Measurements from ENCODE around the gene IKZF2.

Gene IKZF2

DNA sequence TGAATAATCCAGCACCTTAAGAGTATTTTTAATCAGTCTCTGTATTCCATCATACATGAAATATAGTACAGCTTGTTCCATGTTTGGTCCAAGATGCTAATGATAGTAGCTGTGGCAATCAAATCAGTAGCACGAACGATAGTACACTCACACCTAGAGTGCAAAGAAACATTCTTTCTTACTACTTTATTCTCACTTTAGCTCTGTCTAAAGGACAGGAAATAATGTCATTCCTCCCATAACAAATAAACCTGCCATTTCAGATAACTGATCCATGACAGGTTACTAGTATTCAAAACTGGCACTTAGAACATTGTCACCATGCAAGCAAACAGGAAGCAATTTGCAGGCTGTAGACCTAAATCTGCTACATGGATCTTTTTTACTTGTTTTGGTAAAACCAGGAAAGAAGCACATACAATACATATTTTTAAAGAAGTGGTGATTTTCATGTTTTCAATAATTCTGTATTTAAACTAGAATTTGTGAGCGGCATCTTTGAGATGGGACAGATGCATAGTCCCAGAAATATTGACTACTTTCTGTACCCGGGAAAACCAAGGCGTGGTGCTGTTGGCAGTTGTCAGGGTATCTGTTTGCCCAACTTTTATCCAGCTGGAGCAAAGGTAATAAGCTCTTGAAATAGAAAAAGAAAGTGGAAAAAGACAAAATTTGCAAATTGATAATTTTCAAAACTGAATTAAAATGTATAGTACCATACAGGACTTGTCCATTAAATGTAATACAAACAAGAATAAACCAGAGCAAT, 49.5 kb downstream of the IKZF2 start:
- DNase-seq (ENCODE audit: low read depth in 2 of 3, low spot score in 1 of 3): no peak

GRCh38 chr2:213101109-213101508, 50.3 kb downstream of the IKZF2 start:
- DNase-seq (ENCODE audit: low read depth in 2 of 3, low spot score in 1 of 3): no peak

DNA sequence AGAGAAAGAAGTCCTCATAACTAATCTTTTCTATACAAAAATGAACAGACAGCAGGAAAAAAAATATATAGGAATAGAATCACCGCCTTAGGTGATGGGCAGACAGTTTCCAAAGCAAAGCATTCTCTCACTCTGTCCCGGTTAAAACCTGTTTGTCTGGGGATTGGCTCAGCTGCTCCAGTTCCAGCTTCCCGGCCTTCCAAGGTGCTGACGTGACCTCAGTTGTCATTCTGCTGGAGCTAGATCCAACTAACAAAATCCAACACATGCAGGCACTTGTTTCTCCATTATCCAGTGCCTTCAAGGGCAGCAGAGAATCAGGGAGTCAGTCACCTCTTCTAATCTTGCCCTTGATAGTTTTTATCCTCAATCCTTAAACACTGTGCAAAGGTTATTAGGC, 52.8 kb downstream of the IKZF2 start:
- no peak for DNase-seq (ENCODE audit: low read depth in 2 of 3, low spot score in 1 of 3)

GRCh38 chr2:213091765-213092164, 59.6 kb downstream of the IKZF2 start:
- DNase-seq (ENCODE audit: low read depth in 2 of 3, low spot score in 1 of 3): no peak

GRCh38 chr2:213090772-213091171, 60.6 kb downstream of the IKZF2 start:
- no peak for DNase-seq (ENCODE audit: low read depth in 2 of 3, low spot score in 1 of 3)

DNA sequence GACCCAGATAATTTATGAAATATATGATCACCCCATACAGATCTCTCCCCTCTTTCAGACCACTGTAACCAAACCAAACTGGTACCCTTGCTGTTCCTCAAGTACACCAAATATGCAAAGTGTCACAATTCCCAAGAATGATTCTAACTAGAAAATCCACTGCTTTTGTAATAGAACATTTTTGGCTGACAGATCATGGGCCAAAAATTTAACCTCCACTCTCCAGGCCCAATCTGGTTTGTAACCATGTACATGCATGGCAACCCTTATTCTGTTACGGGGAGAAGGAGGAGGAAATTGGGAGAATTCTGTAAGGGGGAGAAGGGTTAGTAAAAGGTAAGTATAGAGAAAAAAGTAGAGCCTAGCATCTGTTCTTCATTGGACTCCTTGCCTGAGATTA, 62.0 kb downstream of the IKZF2 start:
- no peak for DNase-seq (ENCODE audit: low read depth in 2 of 3, low spot score in 1 of 3)

DNA sequence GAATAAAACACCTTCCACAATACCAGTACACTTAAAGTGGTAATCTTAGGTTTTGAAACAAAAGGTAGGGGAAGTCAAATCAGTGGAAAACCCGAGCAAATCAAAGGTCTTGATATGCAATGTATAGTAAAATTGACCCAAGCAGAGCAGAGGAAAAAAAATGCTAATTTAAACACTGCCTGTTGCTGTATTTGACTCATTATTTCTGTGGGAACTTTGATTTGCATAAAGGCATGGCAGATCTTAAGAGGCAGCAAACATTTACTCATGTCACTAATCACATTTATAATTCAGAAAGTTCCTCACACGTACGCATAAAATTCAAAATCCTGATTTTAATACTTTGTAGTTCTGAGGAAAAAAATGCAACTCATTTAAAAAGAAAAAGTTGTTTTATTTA, 64.4 kb downstream of the IKZF2 start:
- DNase-seq (ENCODE audit: low read depth in 2 of 3, low spot score in 1 of 3): no peak

DNA sequence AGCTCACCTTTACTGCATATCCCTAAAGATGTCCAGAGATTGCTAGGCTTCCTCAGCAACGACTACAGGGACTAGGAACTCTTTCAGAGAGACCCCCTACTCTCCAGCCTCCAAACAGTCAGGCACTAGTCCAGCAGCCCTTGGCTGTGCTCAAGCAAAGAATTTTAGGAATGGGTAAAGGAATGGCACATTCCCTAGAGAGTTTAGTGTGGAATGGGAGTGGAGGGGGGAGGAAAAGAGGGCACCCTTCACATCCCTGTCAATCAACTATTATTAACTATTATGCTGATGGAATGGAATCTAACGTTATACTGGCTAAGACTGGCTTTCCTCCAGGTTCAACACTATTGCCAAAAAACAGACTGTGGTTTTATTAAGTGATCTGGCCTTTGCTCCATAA, 64.8 kb downstream of the IKZF2 start:
- DNase-seq (ENCODE audit: low read depth in 2 of 3, low spot score in 1 of 3): no peak

GRCh38 chr2:213086050-213086449, 65.4 kb downstream of the IKZF2 start:
- no peak for DNase-seq (ENCODE audit: low read depth in 2 of 3, low spot score in 1 of 3)

DNA sequence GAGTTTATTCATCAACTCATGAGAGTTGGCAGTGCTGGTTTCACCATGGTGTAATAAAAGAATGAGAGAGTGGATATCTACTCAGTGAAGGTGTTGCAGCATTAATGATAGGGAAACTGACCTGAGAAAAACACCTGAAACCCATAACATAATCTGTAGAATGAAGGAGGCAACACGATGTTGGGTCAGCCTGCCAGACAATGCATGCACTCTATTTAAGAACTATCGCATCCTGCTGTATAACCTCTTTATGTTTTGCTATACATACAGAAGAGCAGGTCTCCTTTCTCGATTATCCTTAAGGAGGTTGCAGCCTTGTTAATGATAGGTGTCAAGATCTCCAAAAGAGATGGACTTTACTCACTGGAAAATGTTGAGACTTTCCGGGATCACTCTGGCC, 65.9 kb downstream of the IKZF2 start:
- no peak for DNase-seq (ENCODE audit: low read depth in 2 of 3, low spot score in 1 of 3)

- no peak for DNase-seq (ENCODE audit: low read depth in 2 of 3, low spot score in 1 of 3)
Observed at GRCh38 chr2:213084261-213084660, 67.2 kb downstream of the IKZF2 start.

- DNase-seq (ENCODE audit: low read depth in 2 of 3, low spot score in 1 of 3): no peak
Observed at GRCh38 chr2:213080969-213081617, 70.3 kb downstream of the IKZF2 start.

DNA sequence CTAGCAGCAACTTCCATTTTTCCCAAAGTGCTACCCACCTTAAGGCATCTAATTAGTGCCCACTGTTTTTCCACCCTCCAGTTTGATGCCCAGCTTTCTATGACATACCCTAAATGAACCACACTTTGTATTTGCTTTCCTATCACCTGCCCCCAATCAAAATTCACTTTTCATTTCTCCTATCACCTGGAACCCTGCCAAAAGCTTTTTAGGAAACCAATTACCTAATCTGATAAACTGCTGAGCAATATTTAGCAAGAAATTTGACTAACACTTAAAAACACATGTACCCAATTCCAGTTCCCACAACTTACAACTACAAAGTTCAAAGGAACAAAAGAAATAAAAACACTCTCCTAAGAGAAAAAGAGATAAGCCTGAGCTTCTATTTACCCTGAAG, 71.7 kb downstream of the IKZF2 start:
- no peak for DNase-seq (ENCODE audit: low read depth in 2 of 3, low spot score in 1 of 3)

DNA sequence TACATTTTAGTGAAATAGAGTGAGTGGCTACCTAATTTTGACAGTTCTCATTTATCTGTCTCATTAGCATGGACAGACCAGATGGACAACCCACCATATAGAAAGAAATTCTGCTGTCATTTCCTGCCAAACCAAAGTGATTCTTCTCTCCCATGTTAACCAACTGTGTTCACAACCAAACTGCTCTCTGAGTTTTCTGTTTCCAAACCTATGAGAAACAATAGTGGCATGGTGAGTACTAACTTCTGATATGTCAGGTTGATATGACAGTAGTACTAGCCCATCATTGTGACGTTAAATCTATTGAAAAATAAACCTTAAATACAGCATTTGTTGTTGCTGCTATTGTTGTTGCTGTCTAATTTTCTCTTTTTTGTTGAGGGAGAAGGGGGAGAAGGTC, 72.7 kb downstream of the IKZF2 start:
- DNase-seq (ENCODE audit: low read depth in 2 of 3, low spot score in 1 of 3): no peak

GRCh38 chr2:213069531-213069930, 81.9 kb downstream of the IKZF2 start:
- no peak for DNase-seq (ENCODE audit: low read depth in 2 of 3, low spot score in 1 of 3)

DNA sequence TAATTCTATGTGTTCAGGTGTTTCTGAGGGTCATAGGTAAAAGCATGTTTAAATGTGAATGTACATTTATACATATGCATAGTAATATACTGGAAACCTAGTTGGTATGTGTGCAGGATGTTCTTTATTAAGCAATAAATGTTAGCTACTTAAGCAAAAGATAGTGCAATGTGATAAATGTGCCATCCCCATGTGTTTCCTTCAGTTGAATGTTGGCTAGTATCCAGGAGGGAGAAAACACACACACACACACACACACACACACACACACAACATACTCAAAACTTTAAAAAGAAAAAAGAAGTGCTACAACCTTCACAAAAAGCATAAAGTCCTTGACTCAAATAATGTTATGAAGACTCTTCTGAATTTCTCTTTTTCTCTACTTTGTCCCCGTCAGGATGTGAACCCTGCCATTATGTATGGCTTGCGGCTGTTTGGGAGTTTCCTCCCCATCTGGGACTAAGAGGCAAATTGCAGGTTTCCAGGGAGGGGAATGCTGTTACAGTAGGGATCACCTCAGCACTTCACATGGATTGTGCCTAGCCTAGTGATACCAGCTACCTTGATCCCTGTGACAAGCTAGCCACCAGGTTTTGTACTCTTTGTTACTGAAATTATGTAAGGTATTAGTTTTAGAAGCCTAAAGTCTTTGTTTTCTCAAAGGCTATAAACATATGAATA, 82.6 kb downstream of the IKZF2 start:
- no peak for DNase-seq (ENCODE audit: low read depth in 2 of 3, low spot score in 1 of 3)

DNA sequence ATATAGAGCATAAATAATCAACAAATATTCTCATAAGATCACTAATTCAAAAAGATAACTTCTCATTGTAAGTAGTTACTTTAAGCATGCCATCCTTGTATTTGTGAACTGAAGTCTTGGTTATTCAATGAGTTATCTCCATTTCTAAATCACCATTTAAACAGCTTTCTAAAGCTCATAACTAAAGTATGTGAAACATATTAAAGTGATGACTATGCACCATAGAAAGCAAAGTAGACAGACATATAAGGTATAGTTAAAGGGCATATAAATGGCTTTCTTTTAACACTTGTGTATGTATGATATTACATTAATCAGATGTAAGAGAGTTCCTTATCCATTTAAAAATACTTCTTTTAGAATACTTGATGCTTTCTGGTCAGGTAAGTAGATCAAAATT, 83.5 kb downstream of the IKZF2 start:
- DNase-seq (ENCODE audit: low read depth in 2 of 3, low spot score in 1 of 3): no peak

GRCh38 chr2:213066443-213066743, 85.0 kb downstream of the IKZF2 start:
- DNase-seq (ENCODE audit: low read depth in 2 of 3, low spot score in 1 of 3): no peak

DNA sequence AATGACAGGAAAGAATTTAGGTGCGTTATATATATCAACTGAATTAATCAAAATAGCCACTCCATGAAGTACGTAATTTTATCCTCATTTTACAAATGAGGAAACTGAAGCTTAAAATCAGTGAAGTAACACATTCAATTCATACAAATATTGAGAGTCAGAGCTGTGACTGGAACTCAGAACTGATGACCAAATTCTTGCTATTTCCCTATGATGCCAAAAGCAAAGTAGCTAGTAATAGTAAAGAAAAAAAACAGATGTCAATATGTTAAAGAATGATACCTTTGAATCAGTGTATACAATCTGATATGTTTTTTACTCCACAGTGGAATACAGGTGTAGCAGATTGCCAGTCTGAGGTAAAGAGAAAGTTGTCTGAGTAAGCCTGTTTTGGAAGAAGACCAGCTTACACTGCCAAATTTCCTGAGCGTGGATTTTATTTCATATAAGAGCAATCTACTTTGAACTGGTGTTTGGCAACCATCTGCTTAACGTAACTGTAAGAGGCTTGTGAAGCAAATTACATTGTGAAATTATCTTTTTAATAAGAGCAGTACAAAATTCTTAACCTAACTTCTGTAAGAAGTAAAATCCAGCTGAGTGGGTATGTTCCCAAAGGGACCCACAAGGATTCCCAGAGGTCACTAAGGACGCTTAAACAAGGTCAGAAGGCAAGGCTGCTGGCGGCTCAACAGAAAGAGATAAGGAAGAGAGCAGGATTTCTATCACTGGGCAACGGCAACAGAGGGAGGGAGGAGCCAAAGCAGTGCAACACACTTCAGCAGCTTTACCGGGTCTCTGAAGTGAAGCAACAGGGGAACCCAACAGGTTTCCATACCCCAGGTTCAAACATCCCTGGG, 85.6 kb downstream of the IKZF2 start:
- no peak for DNase-seq (ENCODE audit: low read depth in 2 of 3, low spot score in 1 of 3)

- DNase-seq (ENCODE audit: low read depth in 2 of 3, low spot score in 1 of 3): no peak
Observed at GRCh38 chr2:213064099-213064498, 87.3 kb downstream of the IKZF2 start.

DNA sequence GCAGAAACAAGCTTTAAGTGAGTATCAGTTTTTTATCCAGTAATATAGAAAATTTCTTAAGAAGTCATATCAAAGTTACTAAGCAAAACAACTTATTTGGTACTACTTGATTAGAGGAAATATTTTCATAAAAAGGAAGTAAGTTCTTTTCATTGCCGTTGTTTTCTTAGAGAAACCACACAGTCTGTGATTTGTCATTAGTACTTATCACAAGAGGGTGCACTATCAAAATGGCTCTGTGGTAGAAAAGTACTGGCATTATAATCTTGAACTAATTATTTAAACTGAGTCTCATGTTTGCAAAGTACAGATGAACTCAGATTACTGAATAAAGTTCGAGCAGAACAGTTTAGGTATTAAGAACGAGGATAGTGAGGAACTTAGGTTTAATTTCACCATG, 93.4 kb downstream of the IKZF2 start:
- no peak for DNase-seq (ENCODE audit: low read depth in 2 of 3, low spot score in 1 of 3)

GRCh38 chr2:213046431-213046830, 105.0 kb downstream of the IKZF2 start:
- DNase-seq (ENCODE audit: low read depth in 2 of 3, low spot score in 1 of 3): no peak
